Measurements from ENCODE around the gene FBXL3.

- TF ChIP-seq CHD2 (IDR thresholded peaks at IDR 0.05; ENCODE audit: low read length, partially characterized antibody) (no peak), PHF8 (IDR thresholded peaks at IDR 0.05; ENCODE audit: borderline replicate concordance, low read depth) (no peak), POLR2A (IDR thresholded peaks at IDR 0.05; ENCODE audit: low read length) (no peak), EHMT2 (IDR thresholded peaks at IDR 0.05; ENCODE audit: low read depth) (no peak), MAX (IDR thresholded peaks at IDR 0.05) (no peak), CBX2 (IDR thresholded peaks at IDR 0.05; ENCODE audit: borderline replicate concordance, low read depth) (no peak), RFX5 (IDR thresholded peaks at IDR 0.05) (no peak)
- TF ChIP-seq, protein P1, sequence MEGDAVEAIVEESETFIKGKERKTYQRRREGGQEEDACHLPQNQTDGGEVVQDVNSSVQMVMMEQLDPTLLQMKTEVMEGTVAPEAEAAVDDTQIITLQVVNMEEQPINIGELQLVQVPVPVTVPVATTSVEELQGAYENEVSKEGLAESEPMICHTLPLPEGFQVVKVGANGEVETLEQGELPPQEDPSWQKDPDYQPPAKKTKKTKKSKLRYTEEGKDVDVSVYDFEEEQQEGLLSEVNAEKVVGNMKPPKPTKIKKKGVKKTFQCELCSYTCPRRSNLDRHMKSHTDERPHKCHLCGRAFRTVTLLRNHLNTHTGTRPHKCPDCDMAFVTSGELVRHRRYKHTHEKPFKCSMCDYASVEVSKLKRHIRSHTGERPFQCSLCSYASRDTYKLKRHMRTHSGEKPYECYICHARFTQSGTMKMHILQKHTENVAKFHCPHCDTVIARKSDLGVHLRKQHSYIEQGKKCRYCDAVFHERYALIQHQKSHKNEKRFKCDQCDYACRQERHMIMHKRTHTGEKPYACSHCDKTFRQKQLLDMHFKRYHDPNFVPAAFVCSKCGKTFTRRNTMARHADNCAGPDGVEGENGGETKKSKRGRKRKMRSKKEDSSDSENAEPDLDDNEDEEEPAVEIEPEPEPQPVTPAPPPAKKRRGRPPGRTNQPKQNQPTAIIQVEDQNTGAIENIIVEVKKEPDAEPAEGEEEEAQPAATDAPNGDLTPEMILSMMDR (IDR thresholded peaks at IDR 0.05): no peak
- TF ChIP-seq, protein P2, sequence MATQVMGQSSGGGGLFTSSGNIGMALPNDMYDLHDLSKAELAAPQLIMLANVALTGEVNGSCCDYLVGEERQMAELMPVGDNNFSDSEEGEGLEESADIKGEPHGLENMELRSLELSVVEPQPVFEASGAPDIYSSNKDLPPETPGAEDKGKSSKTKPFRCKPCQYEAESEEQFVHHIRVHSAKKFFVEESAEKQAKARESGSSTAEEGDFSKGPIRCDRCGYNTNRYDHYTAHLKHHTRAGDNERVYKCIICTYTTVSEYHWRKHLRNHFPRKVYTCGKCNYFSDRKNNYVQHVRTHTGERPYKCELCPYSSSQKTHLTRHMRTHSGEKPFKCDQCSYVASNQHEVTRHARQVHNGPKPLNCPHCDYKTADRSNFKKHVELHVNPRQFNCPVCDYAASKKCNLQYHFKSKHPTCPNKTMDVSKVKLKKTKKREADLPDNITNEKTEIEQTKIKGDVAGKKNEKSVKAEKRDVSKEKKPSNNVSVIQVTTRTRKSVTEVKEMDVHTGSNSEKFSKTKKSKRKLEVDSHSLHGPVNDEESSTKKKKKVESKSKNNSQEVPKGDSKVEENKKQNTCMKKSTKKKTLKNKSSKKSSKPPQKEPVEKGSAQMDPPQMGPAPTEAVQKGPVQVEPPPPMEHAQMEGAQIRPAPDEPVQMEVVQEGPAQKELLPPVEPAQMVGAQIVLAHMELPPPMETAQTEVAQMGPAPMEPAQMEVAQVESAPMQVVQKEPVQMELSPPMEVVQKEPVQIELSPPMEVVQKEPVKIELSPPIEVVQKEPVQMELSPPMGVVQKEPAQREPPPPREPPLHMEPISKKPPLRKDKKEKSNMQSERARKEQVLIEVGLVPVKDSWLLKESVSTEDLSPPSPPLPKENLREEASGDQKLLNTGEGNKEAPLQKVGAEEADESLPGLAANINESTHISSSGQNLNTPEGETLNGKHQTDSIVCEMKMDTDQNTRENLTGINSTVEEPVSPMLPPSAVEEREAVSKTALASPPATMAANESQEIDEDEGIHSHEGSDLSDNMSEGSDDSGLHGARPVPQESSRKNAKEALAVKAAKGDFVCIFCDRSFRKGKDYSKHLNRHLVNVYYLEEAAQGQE (IDR thresholded peaks at IDR 0.05): no peak
Measured at GRCh38 chr13:76968041-76968440, 58.9 kb downstream of the FBXL3 start.
